GM18870 (cell line): ENCODE results near the gene HOXC4.

Experiments
- ATAC-seq: cut with Tn5 transposase; IDR thresholded peaks from one replicate; pipeline ENCODE4 v1.9.1; 2021; ENCODE audit warnings: moderate library complexity; ENCODE audit not compliant: unreplicated experiment

Gene HOXC4

GRCh38 chr12:54053751-54054741 lies at the start of gene HOXC4:
TSS of gene HOXC4 (plus strand) at chr12:54053835. CDS start at chr12:54053923, 88 bp downstream.
- ATAC-seq, result no peak

GRCh38 chr12:54004063-54004840 lies 49.4 kb upstream of the HOXC4 start:
- no peak for ATAC-seq

GRCh38 chr12:54004841-54005530 lies 48.6 kb upstream of the HOXC4 start:
- no peak for ATAC-seq

- ATAC-seq, result no peak
Measured at GRCh38 chr12:54005531-54005852, 48.1 kb upstream of the HOXC4 start.

GRCh38 chr12:54005853-54006558 lies 47.6 kb upstream of the HOXC4 start:
- no peak for ATAC-seq

- ATAC-seq, result no peak
Measured at GRCh38 chr12:54006559-54007220, 46.9 kb upstream of the HOXC4 start.

GRCh38 chr12:54007538-54008259 lies 45.9 kb upstream of the HOXC4 start:
- no peak for ATAC-seq

- no peak for ATAC-seq
Measured at GRCh38 chr12:54008260-54008552, 45.4 kb upstream of the HOXC4 start.

- ATAC-seq, result no peak
Measured at GRCh38 chr12:54009171-54010052, 44.2 kb upstream of the HOXC4 start.

- ATAC-seq, result no peak
Measured at GRCh38 chr12:54010053-54010971, 43.3 kb upstream of the HOXC4 start.

GRCh38 chr12:54010972-54011664 lies 42.5 kb upstream of the HOXC4 start:
- ATAC-seq, result no peak

GRCh38 chr12:54011665-54012532 lies 41.7 kb upstream of the HOXC4 start:
- no peak for ATAC-seq

- no peak for ATAC-seq
Measured at GRCh38 chr12:54012631-54013409, 40.8 kb upstream of the HOXC4 start.

- no peak for ATAC-seq
Measured at GRCh38 chr12:54014377-54015017, 39.1 kb upstream of the HOXC4 start.
